Neural progenitor cell (in vitro differentiated cells): ENCODE results near the gene RUNX1. TPM values are rescaled to one million over a fixed set of nuclear protein-coding genes. Genes with fewer than 3 reads are reported as not detected.

Experiments used
- DNase-seq: peaks from one replicate; pipeline ENCODE4 v3.0.0-alpha.2; 2016; ENCODE audit warnings: low spot score
- H2AFZ ChIP-seq: fragments of 200-600 bp; sonication (generic); replicated peaks from 2 replicates; pipeline ENCODE4 v1.6.1; 2016; ENCODE audit warnings: antibody characterized with exemption
- H3F3A ChIP-seq: fragments of 200-600 bp; sonication (generic); 2 replicates; pipeline ENCODE4 v1.6.1; 2016; ENCODE audit warnings: antibody characterized with exemption, low read depth
- H3K27ac ChIP-seq: fragments of 200-600 bp; sonication (generic); 2 replicates; pipeline ENCODE4 v1.5.1; 2016; ENCODE audit warnings: mild to moderate bottlenecking
- H3K27me3 ChIP-seq: fragments of 200-600 bp; sonication (generic); 2 replicates; pipeline ENCODE4 v1.6.1; 2016; ENCODE audit warnings: mild to moderate bottlenecking, moderate library complexity
- H3K36me3 ChIP-seq: fragments of 200-600 bp; sonication (generic); 2 replicates; pipeline ENCODE4 v1.5.1; 2016
- H3K4me1 ChIP-seq: fragments of 200-600 bp; sonication (generic); 2 replicates; pipeline ENCODE4 v1.6.1; 2016; ENCODE audit warnings: mixed run types
- H3K4me2 ChIP-seq: fragments of 200-600 bp; sonication (generic); 2 replicates; pipeline ENCODE4 v1.6.1; 2016
- H3K4me3 ChIP-seq: fragments of 200-600 bp; sonication (generic); 2 replicates; pipeline ENCODE4 v1.5.1; 2016
- H3K79me2 ChIP-seq: fragments of 200-600 bp; sonication (generic); 2 replicates; pipeline ENCODE4 v1.6.1; 2016; ENCODE audit warnings: low read depth
- H3K9ac ChIP-seq: fragments of 200-600 bp; sonication (generic); 2 replicates; pipeline ENCODE4 v1.6.1; 2016
- H3K9me3 ChIP-seq: fragments of 200-600 bp; sonication (generic); 2 replicates; pipeline ENCODE4 v1.5.1; 2016; ENCODE audit warnings: low read depth
- H4K20me1 ChIP-seq: fragments of 200-600 bp; sonication (generic); 2 replicates; pipeline ENCODE4 v1.6.1; 2016; ENCODE audit warnings: low read depth
- H3K27ac Mint-ChIP-seq: 3 replicates; pipeline ENCODE4 v1.8.0; 2021; ENCODE audit warnings: mixed read lengths
- H3K27me3 Mint-ChIP-seq: 2 replicates; pipeline ENCODE4 v1.8.0; 2022; ENCODE audit warnings: low read depth, mild to moderate bottlenecking, inconsistent platforms, moderate library complexity, mixed read lengths; ENCODE audit not compliant: insufficient read depth
- H3K36me3 Mint-ChIP-seq: 3 replicates; pipeline ENCODE4 v1.8.0; 2021; ENCODE audit warnings: mixed read lengths
- H3K4me1 Mint-ChIP-seq: 3 replicates; pipeline ENCODE4 v1.8.0; 2021; ENCODE audit warnings: mixed read lengths
- H3K4me3 Mint-ChIP-seq: 3 replicates; pipeline ENCODE4 v1.8.0; 2021; ENCODE audit warnings: mild to moderate bottlenecking, moderate library complexity, mixed read lengths
- H3K9me3 Mint-ChIP-seq: 3 replicates; pipeline ENCODE4 v1.8.0; 2020; ENCODE audit warnings: mixed read lengths
- CTCF ChIP-seq: fragments of 200-600 bp; sonication (generic); IDR thresholded peaks from 2 replicates; pipeline ENCODE4 v1.5.1; 2017; ENCODE audit warnings: antibody characterized with exemption, mild to moderate bottlenecking
- EZH2 ChIP-seq: fragments of 200-600 bp; sonication (generic); IDR thresholded peaks from 2 replicates; pipeline ENCODE4 v1.6.1; 2017; ENCODE audit warnings: antibody characterized with exemption, mild to moderate bottlenecking, moderate library complexity
- EZH2phosphoT487 ChIP-seq: fragments of 200-600 bp; sonication (generic); IDR thresholded peaks from 2 replicates; pipeline ENCODE4 v1.6.1; 2017; ENCODE audit warnings: antibody characterized with exemption
- total RNA-seq: library from RNA; depleted of rRNA; stranded (reverse); fragments of >200 nt; gene quantifications from 2 replicates; pipeline ENCODE4 v1.2.3, GENCODE V29; 2015; ENCODE audit warnings: low replicate concordance

The RUNX1 gene
- total RNA-seq, 1 donor from 2014 or later, result 0.09 TPM

- H3K27me3 Mint-ChIP-seq, result peaks cover 3% of the 10 kb centered on the region
- no peaks in the 10 kb centered on the region for H3K36me3 Mint-ChIP-seq
- H3K4me3 Mint-ChIP-seq, result no peak overlapping the region
- no peak overlapping the region for H3K4me2 ChIP-seq
- H4K20me1 ChIP-seq, result no peaks in the 10 kb centered on the region
- H3K9me3 Mint-ChIP-seq, result peaks cover 4% of the 10 kb centered on the region
- H3K36me3 ChIP-seq, result no peaks in the 10 kb centered on the region
- no peaks in the 10 kb centered on the region for H3K79me2 ChIP-seq
- H3F3A ChIP-seq, result no peaks in the 10 kb centered on the region
- no peak overlapping the region for H3K9ac ChIP-seq
- H3K27ac ChIP-seq, result no peak overlapping the region
- TF ChIP-seq EZH2phosphoT487, result no peak
- TF ChIP-seq CTCF, result no peak
- no peak for TF ChIP-seq EZH2
- DNase-seq, result no peak
- peaks cover 22% of the 10 kb centered on the region for H3K4me1 Mint-ChIP-seq
- H2AFZ ChIP-seq, result no peak overlapping the region
- H3K9me3 ChIP-seq, result no peaks in the 10 kb centered on the region
- H3K4me1 ChIP-seq, result peaks cover 16% of the 10 kb centered on the region
- no peaks in the 10 kb centered on the region for H3K27me3 ChIP-seq
- no peak overlapping the region for H3K4me3 ChIP-seq
- H3K27ac Mint-ChIP-seq, result peak overlapping the region; percentile 18
These were observed 237.7 kb downstream of the RUNX1 start for GRCh38 chr21:34811368-34811767.

DNA sequence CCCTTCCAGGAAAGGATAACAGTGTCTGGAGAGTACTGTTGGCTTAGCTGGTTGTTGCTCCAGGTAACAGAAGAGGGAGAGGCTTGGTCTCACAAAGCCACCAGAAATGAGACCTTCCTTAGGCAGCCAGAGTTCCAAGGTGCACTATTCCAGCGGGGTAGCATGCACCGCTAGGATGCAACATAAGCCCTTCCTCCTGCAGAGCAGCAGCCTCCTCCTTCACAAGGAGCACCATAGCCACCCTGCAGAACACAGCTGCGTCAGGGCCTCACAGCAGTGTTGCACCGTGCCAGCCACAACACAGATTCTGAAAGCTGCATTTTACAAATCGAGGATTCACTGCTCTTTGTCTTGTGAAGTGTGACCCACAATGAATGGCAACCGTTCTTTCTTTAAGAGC lies 238.3 kb downstream of the RUNX1 start:
- no peak for DNase-seq
- Histone ChIP-seq H3K4me1 (peaks cover 16% of the 10 kb centered on the region), H3K4me2 (no peak overlapping the region), H3K79me2 (no peaks in the 10 kb centered on the region), H2AFZ (no peak overlapping the region), H3K9ac (no peak overlapping the region), H3K27ac (no peak overlapping the region), H3K27me3 (no peaks in the 10 kb centered on the region), H3K36me3 (no peaks in the 10 kb centered on the region), H4K20me1 (no peaks in the 10 kb centered on the region), H3F3A (no peaks in the 10 kb centered on the region), H3K4me3 (no peak overlapping the region), H3K9me3 (no peaks in the 10 kb centered on the region)
- TF ChIP-seq EZH2phosphoT487 (no peak), EZH2 (no peak), CTCF (no peak)
- H3K4me3 Mint-ChIP-seq, result no peak overlapping the region
- H3K9me3 Mint-ChIP-seq, result peaks cover 7% of the 10 kb centered on the region
- H3K36me3 Mint-ChIP-seq, result no peaks in the 10 kb centered on the region
- peaks cover 3% of the 10 kb centered on the region for H3K27me3 Mint-ChIP-seq
- peaks cover 22% of the 10 kb centered on the region for H3K4me1 Mint-ChIP-seq
- H3K27ac Mint-ChIP-seq, result no peak overlapping the region

DNA sequence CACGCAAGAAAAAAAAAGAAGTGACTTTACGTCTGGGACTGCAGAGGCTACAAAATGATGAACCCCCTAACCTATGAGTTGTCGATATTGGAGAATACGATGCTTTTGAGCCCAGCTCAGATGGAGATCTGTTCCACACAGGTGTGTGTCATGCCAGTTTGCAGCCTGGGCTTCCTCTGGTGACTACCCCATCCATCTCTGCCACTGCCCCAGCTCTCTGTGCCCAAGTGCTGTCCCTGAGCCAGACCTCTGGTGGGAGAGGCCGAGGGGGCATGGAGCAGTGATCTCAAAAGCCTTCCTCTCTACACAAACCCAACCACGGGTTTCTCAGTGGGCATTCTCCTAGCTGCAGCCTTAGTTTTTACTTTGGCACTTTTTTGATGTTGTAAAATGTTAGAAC lies 239.3 kb downstream of the RUNX1 start:
- Histone ChIP-seq H3K9me3 (no peaks in the 10 kb centered on the region), H3K36me3 (no peaks in the 10 kb centered on the region), H3K79me2 (no peaks in the 10 kb centered on the region), H3K27ac (no peak overlapping the region), H3F3A (no peaks in the 10 kb centered on the region), H3K4me1 (peaks cover 14% of the 10 kb centered on the region), H3K9ac (no peak overlapping the region), H4K20me1 (no peaks in the 10 kb centered on the region), H3K4me2 (no peak overlapping the region), H3K4me3 (no peak overlapping the region), H2AFZ (no peak overlapping the region), H3K27me3 (no peaks in the 10 kb centered on the region)
- H3K36me3 Mint-ChIP-seq, result no peaks in the 10 kb centered on the region
- no peaks in the 10 kb centered on the region for H3K27me3 Mint-ChIP-seq
- DNase-seq, result no peak
- H3K4me1 Mint-ChIP-seq, result peaks cover 20% of the 10 kb centered on the region
- peaks cover 9% of the 10 kb centered on the region for H3K9me3 Mint-ChIP-seq
- TF ChIP-seq EZH2phosphoT487, result no peak
- no peak for TF ChIP-seq CTCF
- TF ChIP-seq EZH2, result no peak
- no peak overlapping the region for H3K27ac Mint-ChIP-seq
- H3K4me3 Mint-ChIP-seq, result no peak overlapping the region
